Fibroblast of skin of abdomen (primary cell): ENCODE data around the gene LRRFIP2.
"Not testable (repeated sequence)": the region's sequence is repeated elsewhere in the genome, so short reads cannot be mapped to it uniquely, and the experiment has no call there.

Experiments
- DNase-seq: peaks from one replicate; pipeline ENCODE4 v3.0.0-alpha.2; 2013

The LRRFIP2 gene

GRCh38 chr3:37183375-37183831, 9.0 kb upstream of the LRRFIP2 start:
- DNase-seq: peak; percentile 96

DNA sequence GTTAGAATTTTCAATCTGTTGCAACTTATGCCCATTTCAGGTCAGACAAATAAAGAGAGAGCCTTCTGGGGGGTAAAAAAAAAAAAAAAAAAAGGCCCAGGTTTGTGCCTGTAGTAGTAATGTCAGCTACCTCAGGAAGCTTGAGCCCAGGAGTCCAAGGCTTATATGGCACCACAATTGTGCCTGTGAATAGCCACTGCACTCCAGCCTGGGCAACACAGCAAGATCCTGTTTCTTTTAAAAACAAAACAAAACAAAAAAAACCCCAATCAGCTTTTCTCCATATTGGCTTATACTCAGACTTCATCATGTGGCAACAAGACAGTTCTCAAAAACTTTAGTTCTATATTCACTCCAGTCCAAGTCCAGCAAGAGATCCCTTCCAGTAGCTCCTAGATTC, 8.4 kb upstream of the LRRFIP2 start:
- DNase-seq: no peak

- DNase-seq: peak; percentile 23
These were observed 7.4 kb upstream of the LRRFIP2 start for GRCh38 chr3:37181756-37182155.

- DNase-seq: no peak
These were observed 5.0 kb upstream of the LRRFIP2 start for GRCh38 chr3:37179144-37179967.

DNA sequence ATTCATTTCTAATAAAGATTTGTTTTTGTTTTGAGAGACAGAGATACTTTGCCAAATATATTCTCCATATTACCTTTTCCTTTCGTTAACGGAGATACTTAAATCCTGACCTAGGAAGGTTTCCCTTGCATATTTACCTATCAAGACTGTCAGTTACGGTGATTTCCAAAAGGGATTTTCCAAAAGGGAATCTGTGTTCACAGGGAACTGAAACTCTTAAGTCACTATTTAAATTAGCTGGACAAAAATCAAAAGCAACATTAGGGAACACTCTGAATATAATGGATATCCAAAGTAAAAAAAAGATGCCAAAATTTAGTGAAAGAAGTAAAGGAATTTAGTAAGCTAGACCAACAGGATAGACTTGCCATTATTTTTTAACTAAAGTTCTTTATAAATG, 576 bp downstream of the LRRFIP2 start:
- no peak for DNase-seq

GRCh38 chr3:37171144-37171543, 3.2 kb downstream of the LRRFIP2 start:
- no peak for DNase-seq

DNA sequence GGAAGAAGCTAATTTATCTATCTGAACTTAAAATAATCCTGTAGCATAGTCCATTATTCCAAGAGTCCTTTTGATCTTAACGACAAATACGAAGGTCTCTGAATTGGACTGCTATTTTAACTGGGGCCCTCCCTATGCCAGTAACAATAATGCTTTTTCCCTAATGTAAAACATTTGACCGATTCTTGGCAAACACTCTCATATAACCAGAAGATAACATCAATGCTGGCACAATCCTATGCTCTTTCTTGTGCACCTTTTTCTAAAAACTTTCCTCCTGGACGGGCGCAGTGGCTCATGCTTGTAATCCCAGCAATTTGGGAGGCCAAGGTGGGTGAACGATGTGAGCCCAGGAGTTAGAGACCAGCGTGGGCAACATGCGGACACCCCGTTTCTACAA, 3.9 kb downstream of the LRRFIP2 start:
- DNase-seq: no peak

- DNase-seq: no peak
These were observed 4.3 kb downstream of the LRRFIP2 start for GRCh38 chr3:37170060-37170459.

- no peak for DNase-seq
These were observed 5.5 kb downstream of the LRRFIP2 start for GRCh38 chr3:37168896-37169295.

DNA sequence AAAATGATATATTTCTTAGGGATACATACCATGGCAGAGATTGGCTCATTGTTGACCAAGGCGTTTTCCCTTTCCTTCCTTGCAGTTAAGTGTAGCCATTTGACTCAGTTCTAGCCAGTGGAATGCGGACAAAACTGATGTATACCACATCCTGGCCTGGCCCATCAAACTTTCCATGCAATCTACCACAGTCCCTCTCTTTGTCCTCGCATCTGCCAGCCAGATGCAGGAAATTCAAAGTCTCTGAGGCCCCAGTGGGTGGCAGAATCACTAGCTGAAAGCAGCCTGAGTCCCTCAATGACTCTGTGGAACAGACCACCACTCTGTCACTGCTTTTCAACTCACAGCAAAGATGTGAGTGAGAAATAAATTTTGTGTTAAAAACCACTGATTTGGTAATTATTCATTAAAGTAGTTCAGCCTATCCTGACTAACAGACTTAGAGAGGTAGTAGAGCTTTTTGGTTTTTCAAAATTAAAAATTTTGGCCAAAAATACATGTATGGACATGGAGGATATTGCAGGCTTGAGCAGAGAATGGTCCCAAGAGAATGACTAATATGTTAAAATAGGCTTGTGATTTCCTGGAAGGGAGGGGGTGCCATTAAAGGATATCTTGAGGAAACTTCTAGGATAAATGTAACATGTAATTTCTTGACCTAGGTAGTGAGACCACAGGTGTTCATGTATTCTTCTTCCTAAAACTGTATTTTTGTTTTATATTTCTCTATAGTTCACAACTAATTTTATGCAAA, 10.9 kb downstream of the LRRFIP2 start:
- DNase-seq: peak; percentile 96

DNA sequence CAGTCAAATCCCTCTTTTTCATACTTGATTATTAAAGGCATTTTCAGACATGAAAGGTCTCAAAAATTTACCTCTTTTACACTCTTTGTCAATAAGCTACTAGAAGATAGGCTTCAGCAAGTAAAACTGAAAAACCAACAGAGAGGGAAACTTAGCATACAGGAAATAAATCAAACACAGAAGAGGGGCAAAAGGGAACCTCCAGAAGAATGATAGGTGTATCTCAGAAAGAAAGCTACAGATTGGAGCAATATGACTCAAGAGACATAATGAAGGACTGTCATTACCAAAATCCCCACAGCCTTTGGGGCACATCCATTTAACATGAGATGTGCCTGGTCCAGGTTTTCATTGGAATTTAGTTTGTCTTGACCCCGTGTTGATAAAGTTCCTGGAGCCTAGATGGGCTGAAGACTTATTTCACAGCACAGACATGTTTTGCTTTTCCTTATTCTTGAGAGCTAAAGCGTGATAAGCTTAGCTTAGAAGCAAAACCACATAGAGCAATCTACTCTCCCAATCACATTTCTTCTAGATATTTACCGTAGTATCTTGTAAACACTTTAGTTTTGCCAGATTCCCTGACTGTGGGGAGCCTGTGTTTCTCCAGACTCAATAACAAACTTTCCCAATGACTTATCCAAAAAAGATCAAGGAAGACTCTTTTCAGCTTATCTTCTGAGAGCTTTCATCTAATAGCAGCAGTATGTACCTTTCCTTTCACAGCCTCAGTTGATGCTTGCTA, 11.7 kb downstream of the LRRFIP2 start:
- no peak for DNase-seq

DNA sequence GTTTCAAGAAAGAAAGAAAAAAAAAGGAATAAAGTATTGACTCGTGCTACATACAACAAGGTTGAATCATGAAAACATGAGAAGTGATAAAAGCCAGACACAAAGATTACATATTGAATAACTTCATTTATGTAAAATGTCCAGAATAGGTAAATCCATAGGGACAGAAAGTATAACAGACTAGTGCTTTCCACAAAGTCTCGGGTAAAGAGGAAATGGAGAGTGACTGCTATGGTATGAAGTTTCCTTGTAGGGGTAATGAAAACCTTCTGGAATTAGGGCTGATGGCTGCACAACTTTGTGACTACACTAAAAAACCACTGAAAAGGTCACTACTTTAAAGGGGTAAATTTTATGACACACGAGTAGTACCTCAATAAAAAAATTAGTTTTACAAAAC, 13.0 kb downstream of the LRRFIP2 start:
- peak; percentile 67 for DNase-seq

GRCh38 chr3:37155782-37156181, 18.6 kb downstream of the LRRFIP2 start:
- no peak for DNase-seq

- no peak for DNase-seq
These were observed 19.6 kb downstream of the LRRFIP2 start for GRCh38 chr3:37154668-37155314.

GRCh38 chr3:37150621-37151020, 23.8 kb downstream of the LRRFIP2 start:
- DNase-seq: no peak

- no peak for DNase-seq
These were observed 25.1 kb downstream of the LRRFIP2 start for GRCh38 chr3:37149257-37149656.

- DNase-seq: no peak
These were observed 26.2 kb downstream of the LRRFIP2 start for GRCh38 chr3:37148208-37148607.

DNA sequence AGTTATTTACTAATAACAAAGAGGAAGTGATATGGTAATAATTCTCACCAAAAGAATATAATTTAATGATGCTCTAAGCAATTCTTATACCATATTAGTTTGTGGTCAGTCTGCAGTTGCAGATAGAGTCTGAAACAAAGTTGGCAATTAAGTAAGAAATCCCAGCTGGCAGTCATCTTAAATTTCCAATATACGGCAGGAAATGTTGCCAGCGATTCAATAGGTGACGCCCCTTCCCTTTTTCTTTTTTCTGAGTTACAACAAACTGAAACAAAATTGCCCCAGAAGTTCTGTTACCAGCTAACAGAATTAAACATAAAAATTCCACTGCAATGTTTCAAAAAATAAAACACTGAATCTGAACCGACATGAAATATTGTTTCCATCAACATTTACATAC, 26.7 kb downstream of the LRRFIP2 start:
- DNase-seq: no peak

GRCh38 chr3:37146927-37147326, 27.5 kb downstream of the LRRFIP2 start:
- not testable (repeated sequence) for DNase-seq

GRCh38 chr3:37145611-37146010, 28.8 kb downstream of the LRRFIP2 start:
- no peak for DNase-seq

- no peak for DNase-seq
These were observed 29.6 kb downstream of the LRRFIP2 start for GRCh38 chr3:37144806-37145205.

DNA sequence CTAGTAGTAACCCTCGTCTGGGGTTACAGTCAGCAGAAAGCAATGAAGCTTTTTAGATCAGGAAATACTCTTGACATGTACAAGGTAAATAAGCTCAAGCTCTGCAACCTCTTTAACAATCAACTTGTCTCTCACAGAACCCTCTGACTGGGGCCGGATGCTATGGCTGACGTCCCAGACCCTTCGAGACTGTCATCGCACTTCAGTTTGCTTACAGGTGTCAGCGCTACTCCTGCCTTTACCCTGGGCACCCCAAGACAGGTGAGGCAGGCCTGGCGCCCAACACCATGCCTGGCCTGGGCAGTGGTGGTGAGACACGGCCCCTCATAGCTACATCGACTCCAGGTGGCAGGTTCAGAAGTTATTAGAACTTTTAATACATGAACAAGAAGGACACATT, 30.6 kb downstream of the LRRFIP2 start:
- DNase-seq: no peak

DNA sequence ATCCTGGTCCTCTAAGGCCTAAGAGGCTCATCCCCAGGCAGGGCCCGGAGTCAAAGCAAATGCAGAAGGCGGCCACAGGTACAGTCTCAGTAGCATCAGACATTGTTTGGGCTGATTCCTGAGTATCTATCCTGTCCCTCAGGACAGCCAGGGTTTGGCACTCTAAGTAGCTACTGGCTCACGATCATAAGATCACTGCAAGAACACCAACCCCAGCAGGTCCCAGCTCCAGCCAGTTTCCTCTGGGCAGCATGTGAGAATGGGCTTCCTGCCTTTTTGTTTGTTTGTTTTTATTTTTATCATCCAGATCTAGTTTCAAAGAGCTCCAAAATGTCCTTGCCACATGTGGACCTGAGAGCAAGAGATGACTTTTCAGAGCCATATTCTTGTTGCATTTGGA, 32.7 kb downstream of the LRRFIP2 start:
- DNase-seq: no peak
